OCI-M1 (cell line): ENCODE results near the gene SMAD3.
"Not testable (repeated sequence)": the region's sequence is repeated elsewhere in the genome, so short reads cannot be mapped to it uniquely, and the experiment has no call there.

Experiments used
- DNase-seq: peaks from one replicate; lab custom pipeline; 2025; lab: John Stamatoyannopoulos, UW

The SMAD3 gene

DNA sequence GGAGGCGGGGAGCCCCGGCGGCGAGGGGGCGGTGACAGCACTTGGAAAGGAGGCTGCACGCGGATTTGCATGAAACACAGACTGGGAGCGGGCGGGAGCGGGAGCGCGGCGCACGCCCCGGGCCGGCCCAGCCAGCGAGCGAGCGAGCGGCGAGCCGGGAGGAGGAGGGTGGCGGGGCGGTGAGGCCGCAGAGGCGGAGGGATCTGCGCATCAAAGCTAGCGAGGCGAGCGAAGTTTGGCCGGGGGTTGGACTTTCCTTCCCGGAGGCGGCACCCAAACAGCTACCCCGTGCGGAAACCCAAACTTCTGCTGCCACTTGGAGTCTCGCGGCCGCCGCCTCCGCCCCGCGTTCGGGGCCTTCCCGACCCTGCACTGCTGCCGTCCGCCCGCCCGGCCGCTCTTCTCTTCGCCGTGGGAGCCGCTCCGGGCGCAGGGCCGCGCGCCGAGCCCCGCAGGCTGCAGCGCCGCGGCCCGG lies at the start of gene SMAD3:
Gene SMAD3, plus strand, starts transcription at position 72 of the 475 bp plus-strand sequence. CDS start 553 bp downstream, outside the sequence.
- peak; percentile 71 for DNase-seq

DNA sequence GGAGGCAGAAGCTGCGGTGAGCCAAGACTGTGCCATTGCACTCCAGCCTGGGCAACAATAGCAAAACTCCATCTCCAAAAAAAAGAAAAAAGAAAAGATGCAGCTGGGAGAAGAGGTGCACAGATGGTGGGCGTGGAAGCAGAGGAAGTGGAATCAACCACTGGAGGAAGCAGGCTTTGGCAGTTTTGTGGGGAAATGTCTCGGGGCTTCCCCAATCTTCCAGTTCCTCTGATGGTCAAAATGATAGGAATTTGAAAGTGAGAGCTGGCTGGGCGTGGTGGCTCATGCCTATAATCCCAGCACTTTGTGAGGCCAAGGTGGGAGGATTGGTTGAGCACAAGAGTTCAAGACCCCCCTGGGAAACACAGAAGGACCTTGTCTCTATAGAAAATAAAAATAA lies 48.1 kb upstream of the SMAD3 start:
- peak; percentile 12 for DNase-seq

DNA sequence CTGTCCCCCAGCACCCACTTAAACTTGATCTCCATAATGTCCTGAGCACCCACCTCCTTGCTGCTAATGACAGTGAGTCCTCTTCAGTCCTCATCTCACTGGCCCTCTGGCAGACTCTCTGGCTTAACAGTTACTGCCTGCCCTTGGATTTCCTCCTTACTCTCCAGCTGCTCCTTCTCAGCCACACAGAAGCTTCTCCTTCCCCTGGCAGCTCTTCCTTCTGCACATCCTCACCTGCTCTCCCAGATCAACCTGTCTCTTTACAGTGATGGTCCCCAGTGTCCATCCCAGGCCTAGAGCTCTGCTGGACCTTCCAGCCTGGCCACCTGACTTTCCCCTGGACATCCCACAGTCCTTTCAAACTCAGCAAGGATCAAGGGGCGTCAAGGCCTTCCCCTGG lies 47.4 kb upstream of the SMAD3 start:
- DNase-seq, result no peak

DNA sequence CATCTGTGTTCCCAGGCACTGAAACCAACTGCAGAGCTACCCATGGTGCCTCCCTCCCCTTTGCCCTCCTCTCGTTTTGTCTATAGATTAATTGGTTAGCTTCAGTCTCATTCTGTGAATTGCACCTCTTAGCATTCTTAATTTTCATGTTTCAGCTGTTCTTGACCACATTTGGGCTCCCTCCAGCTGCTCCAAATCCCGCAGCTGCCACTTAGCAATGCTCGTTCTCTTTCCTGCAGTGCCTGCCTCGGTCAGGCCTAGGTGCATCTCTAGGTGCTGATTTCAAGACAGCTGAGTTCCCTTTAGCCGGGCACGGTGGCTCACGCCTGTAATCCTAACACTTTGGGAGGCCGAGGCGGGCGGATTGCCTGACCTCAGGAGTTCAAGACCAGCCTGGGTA lies 47.0 kb upstream of the SMAD3 start:
- no peak for DNase-seq

DNA sequence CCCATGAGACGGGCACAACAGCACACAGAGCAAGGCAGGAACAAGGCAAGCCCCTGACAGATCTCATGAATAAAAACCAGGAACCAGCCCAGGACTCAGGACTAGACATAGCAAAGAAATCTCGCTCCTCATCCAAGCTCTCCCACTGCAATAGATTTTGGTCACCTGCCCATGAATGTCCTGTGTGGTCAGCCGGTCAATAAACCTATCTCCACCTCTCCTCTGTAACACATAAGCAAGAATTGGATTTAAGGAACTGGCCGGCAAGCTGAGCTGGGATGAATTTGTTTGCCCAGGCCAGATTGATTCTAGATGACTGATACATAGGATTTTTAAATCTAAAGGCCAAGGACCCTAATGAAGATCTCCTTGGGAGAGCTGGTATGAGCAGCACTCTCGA lies 46.3 kb upstream of the SMAD3 start:
- DNase-seq, result no peak

DNA sequence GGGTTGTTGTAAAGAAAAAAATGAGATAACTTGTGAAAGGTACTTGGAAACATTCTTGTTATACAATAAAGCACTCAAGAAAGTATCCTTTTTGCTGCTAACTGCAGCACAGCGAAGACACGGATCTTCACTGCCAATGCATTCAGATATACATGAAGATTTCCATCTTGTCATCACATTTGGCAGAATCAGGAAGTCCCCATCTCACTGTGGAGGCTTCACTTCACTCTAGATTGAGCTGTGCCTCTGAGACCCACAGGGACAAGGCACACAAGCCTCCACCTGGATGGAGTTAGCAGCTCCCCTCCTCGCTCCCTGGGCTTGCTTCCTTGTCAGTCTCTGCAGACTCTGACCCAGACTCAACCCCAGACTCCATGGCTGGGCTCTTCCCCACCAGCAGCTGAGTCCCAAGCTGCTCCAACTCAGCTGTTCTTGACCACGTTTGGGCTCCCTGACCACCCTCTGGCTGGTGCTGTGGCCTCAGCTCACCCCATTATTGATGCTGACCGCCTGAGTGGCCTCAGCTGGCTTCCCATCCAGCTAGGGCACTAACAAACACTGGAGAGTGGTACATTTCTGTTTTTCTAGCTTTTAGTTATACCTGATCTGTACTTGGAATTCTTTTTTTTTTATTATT lies 45.4 kb upstream of the SMAD3 start:
- DNase-seq, result no peak

DNA sequence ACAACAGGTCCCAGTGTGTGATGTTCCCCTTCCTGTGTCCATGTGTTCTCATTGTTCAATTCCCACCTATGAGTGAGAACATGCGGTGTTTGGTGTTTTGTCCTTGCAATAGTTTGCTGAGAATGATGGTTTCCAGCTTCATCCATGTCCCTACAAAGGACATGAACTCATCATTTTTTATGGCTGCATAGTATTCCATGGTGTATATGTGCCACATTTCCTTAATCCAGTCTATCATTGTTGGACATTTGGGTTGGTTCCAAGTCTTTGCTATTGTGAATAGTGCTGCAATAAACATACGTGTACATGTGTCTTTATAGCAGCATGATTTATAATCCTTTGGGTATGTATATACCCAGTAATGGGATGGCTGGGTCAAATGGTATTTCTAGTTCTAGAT lies 44.7 kb upstream of the SMAD3 start:
- not testable (repeated sequence) for DNase-seq

DNA sequence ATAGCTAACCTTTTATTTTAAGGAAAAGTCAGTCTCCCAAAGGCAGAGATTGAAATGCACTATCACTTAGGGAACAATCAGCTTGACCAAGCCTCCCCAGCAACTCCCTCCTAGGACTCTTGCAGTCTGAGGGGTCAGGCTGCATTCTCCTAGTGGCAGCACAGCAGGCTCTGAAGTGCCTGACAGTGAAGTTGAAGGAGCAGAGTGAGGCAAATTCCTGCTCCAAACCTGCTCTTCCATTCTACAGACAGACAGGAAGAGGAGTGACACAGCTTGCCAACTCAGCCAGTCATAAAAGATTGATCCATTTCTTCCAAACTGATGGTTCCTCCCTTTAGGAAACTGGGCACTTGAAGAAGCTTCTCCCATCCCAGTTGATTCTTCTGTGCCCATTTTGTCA lies 43.9 kb upstream of the SMAD3 start:
- DNase-seq, result no peak

DNA sequence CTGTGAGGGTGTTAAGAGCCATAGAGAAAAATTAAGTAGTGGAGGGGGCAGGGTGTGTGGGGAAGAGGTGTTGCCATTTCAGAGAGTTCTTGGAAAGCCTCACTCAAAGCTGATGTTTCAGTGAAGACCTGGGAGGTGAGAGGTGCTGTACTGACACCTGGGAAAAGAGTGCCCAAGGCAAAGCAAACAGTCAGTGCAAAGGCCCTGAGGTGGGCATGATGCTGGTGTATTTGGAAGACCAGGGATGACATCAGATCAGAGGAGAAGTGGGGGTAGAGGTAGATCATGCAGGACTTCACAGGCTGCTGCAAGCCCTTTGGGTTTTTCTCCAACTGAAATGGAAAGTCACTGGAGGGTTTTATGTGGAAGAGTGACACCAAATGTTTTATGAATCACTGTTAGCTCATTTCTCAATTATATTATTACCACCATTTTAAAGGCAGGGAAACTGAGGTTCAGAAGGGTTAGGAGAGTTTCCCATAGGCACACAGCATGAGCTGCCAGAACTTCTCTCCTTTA lies 42.8 kb upstream of the SMAD3 start:
- DNase-seq, result no peak

DNA sequence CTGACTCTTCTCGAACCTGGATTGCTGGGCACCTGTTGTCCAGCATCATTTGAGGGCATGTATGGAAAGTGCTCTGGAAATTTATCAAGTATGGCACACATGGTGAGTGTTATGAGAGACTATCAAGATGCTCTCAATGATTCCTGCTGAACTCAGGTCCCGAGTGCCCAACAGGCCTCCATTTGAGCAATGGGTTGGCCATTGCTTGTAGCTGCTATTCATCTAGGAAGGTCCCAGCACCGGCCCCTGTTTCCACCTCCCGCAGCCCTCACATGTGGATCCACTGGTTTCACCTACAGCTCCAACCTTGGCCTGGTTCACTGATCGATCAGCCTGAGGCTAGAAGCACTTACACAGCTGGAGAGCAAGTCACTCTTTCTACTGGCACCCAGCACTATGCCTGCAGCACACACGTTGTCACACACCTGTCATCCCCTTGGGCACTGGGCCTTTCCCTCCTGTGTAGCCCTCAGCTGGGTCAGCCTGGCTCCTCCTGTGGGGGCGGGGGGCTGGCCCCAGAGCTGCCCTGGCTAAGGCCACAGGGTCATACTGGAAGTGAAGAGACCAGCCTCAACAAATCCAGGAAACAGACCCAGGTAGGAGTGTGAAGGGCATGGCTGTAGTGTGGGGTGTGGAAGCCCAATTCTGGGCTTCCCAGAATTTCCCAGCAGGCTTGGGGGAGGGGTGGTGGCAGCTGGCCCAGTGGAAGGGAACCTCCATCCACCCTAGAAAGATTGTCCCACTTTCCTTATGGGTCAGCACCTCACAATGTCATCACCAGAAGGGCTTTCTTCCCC lies 41.7 kb upstream of the SMAD3 start:
- no peak for DNase-seq

DNA sequence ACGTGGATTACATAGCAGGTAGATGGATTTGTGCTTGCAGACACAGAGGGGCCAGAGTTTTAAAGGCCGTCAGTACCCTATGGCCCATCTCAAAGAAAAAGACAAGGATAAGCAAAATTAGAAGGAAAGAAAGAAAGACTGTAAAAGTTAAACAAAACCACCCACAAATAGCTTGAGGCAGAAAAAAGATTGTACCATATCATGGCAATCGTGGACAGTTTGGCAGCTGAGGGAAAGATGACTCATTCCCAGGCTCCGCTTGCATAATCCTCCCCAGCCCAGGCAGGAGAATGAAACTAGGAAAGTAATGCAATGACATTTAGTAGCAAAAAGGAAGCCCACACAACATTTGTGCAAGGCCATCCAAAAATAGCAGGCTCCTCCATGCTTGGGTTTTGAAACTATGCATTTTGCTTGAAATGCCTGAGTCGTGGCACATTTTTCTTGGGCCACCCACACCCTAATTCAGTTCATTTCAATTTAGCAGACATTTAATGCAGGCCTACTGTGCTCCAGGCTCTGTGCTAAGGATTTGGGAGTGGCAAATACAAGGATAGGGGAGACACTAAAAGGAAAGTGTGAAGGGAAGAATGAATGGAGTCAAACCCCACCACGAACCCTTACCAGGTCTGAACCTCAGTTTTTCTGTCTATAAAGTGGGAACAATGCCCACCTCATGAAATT lies 40.9 kb upstream of the SMAD3 start:
- peak; percentile 93 for DNase-seq

DNA sequence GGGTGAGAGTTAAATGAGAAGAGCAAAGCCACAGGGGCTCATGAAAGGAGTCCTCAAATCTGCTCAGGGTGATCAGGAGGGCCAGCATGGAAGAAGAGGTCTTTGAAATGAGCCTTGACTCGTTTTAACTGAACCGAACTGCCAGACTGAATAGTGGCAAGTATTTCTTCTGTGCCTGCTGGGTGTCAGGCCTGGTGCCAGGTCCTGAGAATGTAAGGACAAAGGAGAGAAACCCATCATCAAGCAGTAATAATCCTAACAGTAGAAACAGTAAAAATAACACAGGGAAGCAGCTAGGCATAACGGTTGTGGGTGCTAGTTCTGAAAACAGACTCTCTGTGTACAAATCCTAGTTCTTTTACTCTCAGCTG lies 40.4 kb upstream of the SMAD3 start:
- no peak for DNase-seq

DNA sequence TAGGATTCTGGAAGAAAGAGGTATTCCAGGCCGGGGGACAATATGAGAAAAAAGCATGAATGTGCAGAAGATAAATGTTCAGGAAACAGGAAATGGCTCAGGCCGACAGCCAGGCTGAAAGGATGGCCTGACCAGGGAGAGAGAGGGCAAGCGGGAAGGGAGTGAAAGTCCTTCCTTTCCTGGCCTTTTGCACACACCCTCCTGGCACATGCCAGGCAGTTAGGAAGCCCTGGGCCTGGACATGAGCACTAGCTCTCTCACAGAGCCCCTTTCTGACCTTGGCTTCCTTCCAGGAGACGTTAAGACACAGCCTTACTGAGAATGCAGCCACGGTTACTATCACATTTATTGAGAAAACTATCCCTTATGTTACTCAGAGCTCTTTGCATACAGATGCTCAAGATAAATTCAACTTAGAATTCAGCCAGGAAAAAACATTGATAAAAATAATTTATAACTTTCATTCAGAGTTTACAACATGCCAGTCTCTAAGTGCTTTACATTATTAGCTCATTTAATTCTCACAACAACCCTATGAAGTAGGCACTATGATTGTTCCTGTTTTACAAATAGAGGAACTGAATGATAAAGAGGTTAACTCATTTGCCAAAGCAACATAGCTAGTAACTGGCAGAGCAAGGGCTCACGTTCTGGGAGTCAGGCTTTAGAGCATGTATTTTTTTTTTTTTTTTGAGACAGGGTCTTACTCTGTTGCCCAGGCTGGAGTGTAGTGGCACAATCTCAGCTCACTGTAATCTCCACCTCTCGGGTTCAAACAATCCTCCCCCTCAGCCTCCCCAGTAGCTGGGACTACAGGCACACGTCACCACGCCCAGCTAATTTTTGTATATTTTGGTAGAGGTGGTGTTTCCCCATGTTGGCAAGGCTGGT lies 39.4 kb upstream of the SMAD3 start:
- peak; percentile 75 for DNase-seq

DNA sequence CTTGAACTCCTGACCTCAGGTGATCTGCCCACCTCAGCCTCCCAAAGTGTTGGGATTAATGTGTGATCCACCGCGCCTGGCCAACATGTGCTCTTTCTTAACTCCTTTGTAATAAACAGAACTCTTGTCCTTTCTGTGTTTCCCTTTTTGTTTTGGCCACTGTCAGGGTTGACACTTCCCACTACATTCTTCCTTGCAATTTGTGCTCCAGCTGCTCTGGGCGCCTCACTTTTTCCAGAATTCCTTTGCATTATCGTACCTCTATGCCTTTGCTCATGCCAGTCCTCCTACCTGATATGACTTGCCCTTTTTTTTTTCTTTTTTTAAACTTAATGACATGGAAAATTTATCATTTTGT lies 38.8 kb upstream of the SMAD3 start:
- DNase-seq, result no peak

DNA sequence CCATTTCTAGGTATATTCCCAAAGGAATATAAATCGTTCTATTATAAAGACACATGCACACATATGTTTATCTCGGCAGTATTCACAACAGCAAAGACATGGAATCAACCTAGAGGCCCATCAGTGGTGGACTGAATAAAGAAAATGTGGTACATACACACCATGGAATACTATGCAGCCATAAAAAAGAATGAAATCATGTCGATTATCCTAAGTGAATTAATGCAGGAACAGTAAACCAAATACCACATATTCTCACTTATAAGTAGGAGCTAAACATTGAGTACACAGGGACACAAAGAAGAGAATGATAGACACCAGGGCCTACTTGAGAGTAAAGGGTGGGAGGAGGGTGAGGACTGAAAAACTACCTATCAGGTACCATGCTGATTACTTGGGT lies 37.0 kb upstream of the SMAD3 start:
- DNase-seq, result not testable (repeated sequence)

DNA sequence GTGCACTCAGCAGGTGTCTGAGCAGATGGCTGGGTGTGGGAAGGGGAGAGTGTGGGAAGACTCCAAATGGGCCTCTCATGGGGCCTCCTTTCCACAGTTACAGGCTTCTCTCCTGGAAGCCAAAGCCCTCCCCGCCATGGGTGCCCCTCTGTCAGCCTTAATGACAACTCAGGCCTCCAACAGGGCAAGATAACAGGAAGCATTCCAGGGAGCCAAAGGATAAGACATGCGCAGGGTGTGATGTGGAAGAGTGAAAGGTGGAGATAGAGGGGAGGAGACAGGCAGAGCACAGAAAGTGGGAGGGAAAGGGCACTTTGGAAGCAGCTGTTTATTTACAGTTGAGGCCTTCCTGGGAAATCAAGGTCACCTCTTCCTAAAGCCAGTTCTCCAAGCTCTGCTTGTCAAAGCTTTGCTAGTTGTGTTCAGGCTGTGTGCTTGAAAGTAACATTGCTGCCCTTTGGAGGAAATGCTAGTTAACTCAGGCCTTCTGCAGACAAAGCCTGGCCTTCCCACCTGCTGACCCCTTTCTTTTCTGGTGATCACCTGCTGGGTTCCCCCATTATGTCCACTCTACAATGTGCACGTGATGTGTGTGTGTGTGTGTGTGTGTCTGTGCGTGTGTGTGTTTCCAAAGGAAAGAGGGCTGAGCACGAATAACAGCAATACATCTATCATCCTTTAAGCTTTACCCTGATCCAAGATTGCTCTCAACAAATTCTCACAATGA lies 35.2 kb upstream of the SMAD3 start:
- DNase-seq, result no peak

DNA sequence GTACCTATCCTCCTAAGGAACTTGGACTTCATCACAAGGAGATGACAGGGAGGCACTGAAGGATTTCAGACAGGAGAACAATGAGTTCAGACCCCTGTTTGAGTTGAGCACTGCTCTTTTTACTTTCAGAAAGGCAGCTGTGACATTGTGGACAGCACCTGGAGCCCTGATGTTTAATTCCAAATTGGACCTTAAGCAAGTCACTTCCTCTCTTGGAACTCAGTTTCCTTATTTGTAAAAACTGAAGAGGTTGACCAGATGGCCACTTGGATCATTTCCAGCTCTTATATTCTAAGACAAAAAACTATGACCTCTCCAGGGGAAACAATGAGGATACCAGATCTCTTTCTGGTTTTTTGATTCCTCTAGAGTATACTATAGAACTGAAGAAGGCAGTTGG lies 34.1 kb upstream of the SMAD3 start:
- no peak for DNase-seq

DNA sequence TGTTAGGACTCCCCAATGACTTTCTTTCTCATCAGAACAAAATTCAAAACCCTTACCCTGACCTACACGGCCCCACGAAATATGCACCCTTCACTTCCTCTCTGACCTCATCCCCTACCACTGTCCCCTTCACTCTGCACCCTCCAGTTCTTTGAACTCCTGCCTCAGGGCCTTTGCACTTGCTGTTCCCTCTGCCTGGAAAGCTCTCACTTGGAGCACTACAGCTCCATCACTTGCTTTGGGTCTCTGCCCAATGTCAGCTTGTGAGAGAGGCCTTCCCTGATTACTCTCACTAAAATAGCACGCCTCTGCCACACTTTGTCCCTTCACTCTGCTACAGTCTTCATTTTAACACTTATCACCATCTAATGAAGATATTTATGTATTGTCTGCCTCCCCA lies 32.8 kb upstream of the SMAD3 start:
- DNase-seq, result no peak

DNA sequence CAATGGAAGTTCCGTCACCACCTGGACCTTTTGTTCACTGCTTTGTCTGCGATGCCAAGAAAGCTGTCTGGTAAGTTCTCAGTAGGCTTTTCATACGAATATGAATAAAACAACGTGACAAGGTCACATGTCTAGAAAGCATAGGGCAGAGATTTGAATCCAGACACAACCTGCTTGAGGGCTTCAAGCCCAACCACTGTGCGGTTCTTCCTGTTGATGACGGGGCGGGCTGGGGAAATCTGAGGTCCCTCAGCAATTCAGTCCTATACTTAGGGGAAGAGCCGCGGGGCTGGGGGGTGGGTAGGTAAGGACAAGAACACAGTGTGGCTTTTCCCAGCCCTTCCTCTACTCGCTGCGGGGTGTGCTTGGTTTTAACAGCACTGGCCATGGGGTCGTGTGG lies 32.4 kb upstream of the SMAD3 start:
- DNase-seq, result no peak

DNA sequence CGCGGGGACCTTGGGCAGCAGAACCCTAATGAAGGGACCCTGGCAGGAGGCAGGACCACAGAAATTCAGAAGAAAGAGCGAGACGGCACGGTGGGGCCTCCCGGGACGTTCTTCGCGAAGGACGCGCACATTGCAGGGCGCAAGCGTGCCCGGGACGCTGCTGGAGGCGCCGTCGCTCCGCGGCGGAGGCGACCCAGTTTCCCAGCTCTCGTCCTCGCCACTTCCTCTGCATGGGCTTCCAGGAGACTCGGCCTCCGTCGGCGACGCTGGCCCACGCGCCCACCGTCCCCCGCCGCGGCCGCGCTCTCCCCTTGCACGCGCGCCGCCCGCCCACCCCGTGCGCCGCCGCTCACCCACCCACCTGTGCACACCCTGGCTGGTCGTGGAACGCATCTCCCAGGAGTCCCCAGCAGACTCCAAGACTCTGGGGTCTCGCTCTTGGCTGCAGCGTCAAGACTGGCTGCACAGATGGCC lies 31.8 kb upstream of the SMAD3 start:
- DNase-seq, result no peak

DNA sequence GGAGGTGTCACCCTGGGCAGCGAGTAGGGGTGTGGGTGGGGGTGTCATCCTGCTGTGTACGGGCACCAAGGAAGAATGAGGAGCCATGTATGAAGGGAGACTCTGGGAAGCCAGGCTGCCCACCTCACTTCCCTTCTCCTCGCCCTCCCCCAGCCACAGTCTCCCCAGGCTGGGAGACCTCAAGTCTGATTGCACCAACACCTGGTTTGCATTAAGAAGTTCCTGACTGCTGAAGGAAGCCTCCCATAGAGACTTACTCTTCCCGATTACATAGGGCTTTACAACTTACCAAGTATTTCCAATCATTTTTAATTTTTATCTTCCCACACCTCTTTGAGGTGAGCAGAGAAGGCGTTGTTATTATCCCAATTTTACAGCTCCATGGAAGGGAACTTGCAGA lies 29.5 kb upstream of the SMAD3 start:
- DNase-seq, result no peak
